Liver (tissue), 9 donors: ENCODE results near the gene TH. TPM values are rescaled to one million over a fixed set of nuclear protein-coding genes. Genes with fewer than 3 reads are reported as not detected.

Experiments
- DNase-seq: peaks from one replicate; pipeline ENCODE4 v3.0.0-alpha.2; 2017; ENCODE audit warnings: low spot score
- H3K27ac ChIP-seq, 2 donors: one replicate each; pipeline ENCODE4 v1.7.0; 2013; ENCODE audit warnings: inconsistent platforms in 2 of 2, low read length in 2 of 2, control low read depth in 1 of 2, low read depth in 1 of 2, mild to moderate bottlenecking in 1 of 2
- H3K27me3 ChIP-seq, 4 donors: one replicate each; pipeline versions ENCODE4 v1.6.1 to v1.7.0; 2013; ENCODE audit warnings: low read length in 3 of 4, inconsistent platforms in 1 of 4, mild to moderate bottlenecking in 1 of 4, moderate library complexity in 1 of 4; ENCODE audit not compliant: control insufficient read depth in 4 of 4, insufficient read depth in 4 of 4
- H3K36me3 ChIP-seq, 4 donors: one replicate each; pipeline versions ENCODE4 v1.6.1 to v1.7.0; 2013; ENCODE audit warnings: low read length in 3 of 4, mild to moderate bottlenecking in 3 of 4, low read depth in 1 of 4, moderate library complexity in 1 of 4; ENCODE audit not compliant: control insufficient read depth in 4 of 4, insufficient read depth in 3 of 4
- H3K4me1 ChIP-seq, 4 donors: one replicate each; pipeline versions ENCODE4 v1.6.1 to v1.7.0; 2013; ENCODE audit warnings: low read length in 3 of 4, mild to moderate bottlenecking in 3 of 4, moderate library complexity in 1 of 4; ENCODE audit not compliant: control insufficient read depth in 4 of 4, insufficient read depth in 4 of 4
- H3K4me3 ChIP-seq, 3 donors: one replicate each; pipeline versions ENCODE4 v1.6.1 to v1.7.0; 2013; ENCODE audit warnings: low read length in 3 of 3, control low read depth in 1 of 3, low read depth in 1 of 3, mild to moderate bottlenecking in 1 of 3
- H3K9ac ChIP-seq, 2 donors: one replicate each; pipeline ENCODE4 v1.7.0; 2013; ENCODE audit warnings: low read length in 2 of 2, mild to moderate bottlenecking in 2 of 2, moderate library complexity in 2 of 2, control low read depth in 1 of 2, low read depth in 1 of 2
- H3K9me3 ChIP-seq, 4 donors: one replicate each; pipeline versions ENCODE4 v1.6.1 to v1.7.0; 2013; ENCODE audit warnings: low read length in 3 of 4; ENCODE audit not compliant: control insufficient read depth in 4 of 4
- ATF3 ChIP-seq: IDR thresholded peaks from 2 replicates; pipeline ENCODE4 v1.6.1; 2016; ENCODE audit warnings: antibody characterized with exemption
- CTCF ChIP-seq: fragments of 150-350 bp; IDR thresholded peaks from 2 replicates; pipeline ENCODE4 v1.5.1; 2017; ENCODE audit warnings: improper control_type of control experiment, low read depth, low read length; ENCODE audit not compliant: missing input control
- EGR1 ChIP-seq, 2 donors: IDR thresholded peaks; 2 replicates each; pipeline ENCODE4 v1.6.1; 2016 to 2018; ENCODE audit warnings: antibody characterized with exemption in 2 of 2, low read depth in 2 of 2
- FOXA1 ChIP-seq: IDR thresholded peaks from 2 replicates; pipeline ENCODE4 v1.6.1; 2016; ENCODE audit warnings: antibody characterized with exemption
- FOXA2 ChIP-seq: IDR thresholded peaks from 2 replicates; pipeline ENCODE4 v1.6.1; 2016; ENCODE audit warnings: antibody characterized with exemption
- GABPA ChIP-seq, 2 donors: IDR thresholded peaks in 1 of 2; conservative IDR thresholded peaks in 1 of 2; 2 replicates each; pipeline ENCODE4 v1.6.1; 2016; ENCODE audit warnings: antibody characterized with exemption in 2 of 2, mild to moderate bottlenecking in 1 of 2, moderate library complexity in 1 of 2
- HNF4A ChIP-seq, 2 donors: conservative IDR thresholded peaks; 2 replicates each; pipeline ENCODE4 v1.6.1; 2016; ENCODE audit warnings: antibody characterized with exemption in 2 of 2, mild to moderate bottlenecking in 2 of 2
- HNF4G ChIP-seq: IDR thresholded peaks from 2 replicates; pipeline ENCODE4 v1.6.1; 2016; ENCODE audit warnings: antibody characterized with exemption
- JUND ChIP-seq, 2 donors: IDR thresholded peaks; 2 replicates each; pipeline ENCODE4 v1.6.1; 2016; ENCODE audit warnings: antibody characterized with exemption in 2 of 2
- MAX ChIP-seq: IDR thresholded peaks from 2 replicates; pipeline ENCODE4 v1.6.1; 2016; ENCODE audit warnings: antibody characterized with exemption
- NR2F2 ChIP-seq: IDR thresholded peaks from 2 replicates; pipeline ENCODE4 v1.6.1; 2016; ENCODE audit warnings: antibody characterized with exemption
- RAD21 ChIP-seq, 2 donors: IDR thresholded peaks; 2 replicates each; pipeline ENCODE4 v1.6.1; 2016; ENCODE audit warnings: antibody characterized with exemption in 2 of 2, mild to moderate bottlenecking in 2 of 2
- REST ChIP-seq: IDR thresholded peaks from 2 replicates; pipeline ENCODE4 v1.6.1; 2016; ENCODE audit warnings: antibody characterized with exemption, mild to moderate bottlenecking
- RXRA ChIP-seq, 2 donors: IDR thresholded peaks; 2 replicates each; pipeline ENCODE4 v1.6.1; 2017 to 2018; ENCODE audit warnings: antibody characterized with exemption in 2 of 2, mild to moderate bottlenecking in 1 of 2
- SP1 ChIP-seq: IDR thresholded peaks from 2 replicates; pipeline ENCODE4 v1.6.1; 2018; ENCODE audit warnings: antibody characterized with exemption, mild to moderate bottlenecking
- TAF1 ChIP-seq: conservative IDR thresholded peaks from 2 replicates; pipeline ENCODE4 v1.6.1; 2016; ENCODE audit warnings: antibody characterized with exemption, mild to moderate bottlenecking
- YY1 ChIP-seq: IDR thresholded peaks from 2 replicates; pipeline ENCODE4 v1.6.1; 2016; ENCODE audit warnings: antibody characterized with exemption, mild to moderate bottlenecking
- ZBTB33 ChIP-seq: IDR thresholded peaks from 2 replicates; pipeline ENCODE4 v1.6.1; 2016; ENCODE audit warnings: antibody characterized with exemption
- WGBS: extraction: QIAGEN DNeasy Blood & Tissue Kit; methylation state at CpG from one replicate; pipeline ENCODE4 v1.1.7; 2013; 5-methylcytosine and 5-hydroxymethylcytosine counted together
- polyA plus RNA-seq, 2 donors: library from polyadenylated mRNA; stranded (reverse) in 1 of 2; unstranded in 1 of 2; fragments of 200-250 nt in 1 of 2; fragments of >200 nt in 1 of 2; fragmentation: Nextera tagmentation in 1 of 2; extraction: Ambion mirVana in 1 of 2; gene quantifications; one replicate each; pipeline versions ENCODE4 v1.2.1 to v1.2.3, GENCODE V29; 2013 to 2015
- total RNA-seq, 2 donors: library from RNA; depleted of rRNA; stranded (reverse); fragments of >200 nt; gene quantifications; one replicate each; pipeline ENCODE4 v1.2.3, GENCODE V29; 2014
- donor health status: healthy.
- donor health status: healthy.
- donor health status: healthy.
- donor health status: healthy.
- donor health status: healthy.

The TH gene
- total and polyA plus RNA-seq, 4 donors, result 0.13 to 0.24 TPM; not detected in 2

GRCh38 chr11:2154889-2155288 lies 16.7 kb downstream of the TH start:
- H3K36me3 ChIP-seq, result peaks cover 0 to 2% (median 0%) of the 10 kb centered on the region in 4 donors
- H3K4me1 ChIP-seq, result peaks cover 12 to 88% (median 71%) of the 10 kb centered on the region in 4 donors
- H3K9me3 ChIP-seq, result no peaks in the 10 kb centered on the region
- H3K27ac ChIP-seq, result peak overlapping the region; percentile 76 to 81
- peak overlapping the region in 1 of 3 donors; percentile 74 for H3K4me3 ChIP-seq
- TF ChIP-seq YY1 (no peak), CTCF (no peak), RXRA (IDR thresholded peaks at IDR 0.05) (no peak), NR2F2 (no peak), RAD21 (IDR thresholded peaks at IDR 0.05) (no peak), TAF1 (no peak), JUND (IDR thresholded peaks at IDR 0.05) (no peak), FOXA1 (no peak), HNF4G (no peak), ZBTB33 (no peak), ATF3 (no peak), MAX (no peak), SP1 (no peak), HNF4A (conservative IDR thresholded peaks at IDR 0.05) (no peak), EGR1 (IDR thresholded peaks at IDR 0.05; ENCODE audit: low read depth in 2 of 2) (no peak), FOXA2 (no peak), GABPA (IDR thresholded peaks at IDR 0.05 in 1 of 2, conservative IDR thresholded peaks at IDR 0.05 in 1 of 2) (no peak)
- WGBS, result 62% methylated on average over 17 of the region's 17 CpGs
- no peaks in the 10 kb centered on the region for H3K27me3 ChIP-seq
- no peak for DNase-seq
- H3K9ac ChIP-seq, result peak overlapping the region in 1 of 2 donors; percentile 92

GRCh38 chr11:2154195-2154585 lies 17.4 kb downstream of the TH start:
- Histone ChIP-seq H3K9me3 (no peaks in the 10 kb centered on the region), H3K4me1 (peaks cover 9 to 89% (median 73%) of the 10 kb centered on the region in 4 donors), H3K27me3 (no peaks in the 10 kb centered on the region), H3K9ac (no peak overlapping the region), H3K4me3 (no peak overlapping the region), H3K36me3 (peaks cover 0 to 2% (median 0%) of the 10 kb centered on the region in 4 donors), H3K27ac (peak overlapping the region in 1 of 2 donors; percentile 25)
- no peak for DNase-seq
- TF ChIP-seq JUND (IDR thresholded peaks at IDR 0.05) (no peak), REST (no peak)
- WGBS, result 65% methylated on average over 7 of the region's 7 CpGs
